GM12878 (cell line): Measurements from ENCODE around the gene CD3E. TPM values are rescaled to one million over a fixed set of nuclear protein-coding genes. Genes with fewer than 3 reads are reported as not detected.

Experiments used
- ATAC-seq: fragments of 200-7000 bp; cut with Tn5 transposase; 3 replicates; pipeline ENCODE4 v1.9.1; 2020; ENCODE audit warnings: mild to moderate bottlenecking, moderate library complexity
- BruUV-seq: library from RNA; stranded (reverse); fragments of 400-500 nt; replicated peaks from 2 replicates; lab custom pipeline; 2021; lab: Mats Ljungman, UMichigan
- CTCF ChIA-PET: fragments of 300-600 bp; sonication (Branson Sonifier 250); formaldehyde crosslinking; extraction: SDS; loops from one replicate; lab custom pipeline; 2021; ENCODE audit warnings: inconsistent platforms; lab: Yijun Ruan, JAX
- POLR2A ChIA-PET: fragments of 350-600 bp; formaldehyde crosslinking; extraction: SDS; loops from one replicate; lab custom pipeline; 2021; ENCODE audit warnings: inconsistent platforms; lab: Charles Lee
- RAD21 ChIA-PET: fragments of 300-600 bp; sonication (Branson Sonifier 250); formaldehyde crosslinking; loops from one replicate; lab custom pipeline; 2023; ENCODE audit warnings: antibody characterized with exemption; ENCODE audit not compliant: unreplicated experiment; lab: Charles Lee
- SMC1A ChIA-PET: fragments of 300-600 bp; sonication (Branson Sonifier 250); formaldehyde crosslinking; loops from one replicate; lab custom pipeline; 2023; ENCODE audit not compliant: unreplicated experiment, uncharacterized antibody; lab: Charles Lee
- DNase-seq: peaks from one replicate; pipeline ENCODE4 v3.0.0-alpha.2; 2011; ENCODE audit warnings: low read depth, low spot score
- FAIRE-seq: peaks from 3 replicates; lab custom pipeline; 2011; peaks lifted over from hg19 to GRCh38; lab: Jason Lieb, UNC
- H2AFZ ChIP-seq: 2 replicates; pipeline ENCODE4 v1.6.0; 2011; ENCODE audit warnings: low read depth, low read length, control low read depth; ENCODE audit not compliant: control insufficient read depth
- H3K27ac ChIP-seq: 2 replicates; pipeline ENCODE4 v1.5.1; 2011; ENCODE audit warnings: control low read depth; ENCODE audit not compliant: control insufficient read depth, insufficient read depth
- H3K27me3 ChIP-seq, 2 experiments: replicated peaks in 1 of 2; 2 replicates each; pipeline versions ENCODE4 v1.6.0 to v1.6.1; 2011; ENCODE audit warnings: low read length in 1 of 2; ENCODE audit not compliant: control insufficient read depth in 2 of 2, insufficient read depth in 2 of 2
- H3K36me3 ChIP-seq, 2 experiments: 2 replicates each; pipeline ENCODE4 v1.5.1; 2011; ENCODE audit warnings: low read length in 1 of 2; ENCODE audit not compliant: control insufficient read depth in 2 of 2, insufficient read depth in 2 of 2
- H3K4me1 ChIP-seq: 2 replicates; pipeline ENCODE4 v1.6.1; 2011; ENCODE audit warnings: mild to moderate bottlenecking, low read length, moderate library complexity, mixed read lengths; ENCODE audit not compliant: control insufficient read depth, insufficient read depth
- H3K4me2 ChIP-seq: 2 replicates; pipeline ENCODE4 v1.6.0; 2011; ENCODE audit warnings: control low read depth; ENCODE audit not compliant: control insufficient read depth, insufficient read depth
- H3K4me3 ChIP-seq: fragments of 200-600 bp; sonication (generic); 2 replicates; pipeline ENCODE4 v1.5.1; 2016
- H3K79me2 ChIP-seq: 2 replicates; pipeline ENCODE4 v1.6.0; 2011; ENCODE audit warnings: low read length; ENCODE audit not compliant: control insufficient read depth, insufficient read depth
- H3K9ac ChIP-seq: 2 replicates; pipeline ENCODE4 v1.8.0; 2011; ENCODE audit warnings: low read length, control low read depth, mixed read lengths; ENCODE audit not compliant: control insufficient read depth, insufficient read depth
- H3K9me3 ChIP-seq: replicated peaks from 3 replicates; pipeline ENCODE4 v1.5.1; 2011; ENCODE audit warnings: mild to moderate bottlenecking, low read length; ENCODE audit not compliant: control insufficient read depth, insufficient read depth
- H4K20me1 ChIP-seq: 2 replicates; pipeline ENCODE4 v1.6.0; 2011; ENCODE audit not compliant: control insufficient read depth, insufficient read depth
- CBX3 ChIP-seq: fragments of 200-600 bp; sonication (generic); IDR thresholded peaks from 2 replicates; pipeline ENCODE4 v1.6.1; 2016; ENCODE audit warnings: low read depth, borderline replicate concordance
- CREM ChIP-seq: IDR thresholded peaks from 2 replicates; pipeline ENCODE4 v1.6.1; 2014; ENCODE audit warnings: antibody characterized with exemption, low read depth
- E2F8 ChIP-seq: fragments of 450-650 bp; IDR thresholded peaks from 2 replicates; pipeline ENCODE4 v1.6.1; 2018; ENCODE audit warnings: mild to moderate bottlenecking, low read depth, moderate library complexity; ENCODE audit not compliant: partially characterized antibody
- ESRRA ChIP-seq: IDR thresholded peaks from 2 replicates; pipeline ENCODE4 v1.6.1; 2012; ENCODE audit warnings: mild to moderate bottlenecking, low read length, improper control_type of control experiment
- EZH2 ChIP-seq: IDR thresholded peaks from 2 replicates; pipeline ENCODE4 v1.6.1; 2012; ENCODE audit warnings: low read depth, mild to moderate bottlenecking, control low read depth, inconsistent platforms, low read length, borderline replicate concordance; ENCODE audit not compliant: control insufficient read depth
- FOXK2 ChIP-seq: fragments of 450-650 bp; IDR thresholded peaks from 2 replicates; pipeline ENCODE4 v1.6.1; 2017; ENCODE audit warnings: mild to moderate bottlenecking, moderate library complexity
- HDGF ChIP-seq: fragments of 450-650 bp; IDR thresholded peaks from 2 replicates; pipeline ENCODE4 v1.6.1; 2016; ENCODE audit warnings: antibody characterized with exemption
- IKZF2 ChIP-seq, 2 experiments: fragments of 450-650 bp; IDR thresholded peaks; 2 replicates each; pipeline ENCODE4 v1.6.1; 2017; ENCODE audit warnings: mild to moderate bottlenecking in 2 of 2, moderate library complexity in 2 of 2
- KAT2A ChIP-seq: conservative IDR thresholded peaks from 2 replicates; pipeline ENCODE4 v1.6.1; 2011; ENCODE audit warnings: low read depth, low read length; ENCODE audit not compliant: control insufficient read depth
- MEF2B ChIP-seq: fragments of 450-650 bp; IDR thresholded peaks from 2 replicates; pipeline ENCODE4 v1.6.1; 2018; ENCODE audit warnings: mild to moderate bottlenecking, moderate library complexity; ENCODE audit not compliant: partially characterized antibody, poor library complexity, severe bottlenecking
- NFXL1 ChIP-seq: fragments of 450-650 bp; IDR thresholded peaks from 2 replicates; pipeline ENCODE4 v1.6.1; 2017; ENCODE audit warnings: antibody characterized with exemption, mild to moderate bottlenecking, borderline replicate concordance
- NRF1 ChIP-seq: conservative IDR thresholded peaks from 2 replicates; pipeline ENCODE4 v1.6.1; 2011; ENCODE audit warnings: mild to moderate bottlenecking, low read depth, low read length, improper control_type of control experiment
- TBL1XR1 ChIP-seq: IDR thresholded peaks from 2 replicates; pipeline ENCODE4 v1.6.1; 2012; ENCODE audit warnings: low read depth, low read length, improper control_type of control experiment
- WGBS: methylation state at CpG from one replicate; pipeline ENCODE4 v1.1.6; 2016; ENCODE audit warnings: low lambda C conversion rate; ENCODE audit not compliant: insufficient replicate concordance, insufficient coverage; ENCODE audit errors: missing lambda C conversion rate; 5-methylcytosine and 5-hydroxymethylcytosine counted together
- in situ Hi-C: fragments of 300-500 bp; cut with MboI; formaldehyde crosslinking; loops from 9 replicates; pipeline ENCODE4 v1.14.3; 2018; ENCODE audit warnings: mixed read lengths
- intact Hi-C: fragments of 100-400 bp; cut with micrococcal nuclease; formaldehyde crosslinking; loops from one replicate; pipeline ENCODE4 v1.14.2; 2022; ENCODE audit not compliant: unreplicated experiment
- polyA plus RNA-seq, 11 experiments: library from polyadenylated mRNA; depleted of rRNA in 4 of 11; unstranded in 6 of 11; stranded (reverse) in 5 of 11; fragments of >200 nt; fragmentation: Nextera tagmentation in 4 of 11; fragmentation: Illumina TruSeq in 1 of 11; extraction: Ambion mirVana in 4 of 11; extraction: Trizol in 1 of 11; gene quantifications; 1 replicate in 1 of 11; 2 replicates in 10 of 11; pipeline versions ENCODE4 v1.2.1 to v1.2.3, GENCODE V29; 2011 to 2016; ENCODE audit warnings: inconsistent platforms in 2 of 11, missing spikeins in 2 of 11, low read depth in 1 of 11
- total RNA-seq, 4 experiments: library from RNA; depleted of rRNA in 3 of 4; stranded (reverse); fragments of >200 nt in 3 of 4; fragmentation: Illumina TruSeq in 1 of 4; extraction: Trizol in 1 of 4; gene quantifications; 2 replicates each; pipeline versions ENCODE4 v1.2.1 to v1.2.3, GENCODE V29; 2013 to 2021
- TF ChIP-seq, protein P1 (sequence below): IDR thresholded peaks from 2 replicates; pipeline ENCODE4 v1.6.1; 2012; ENCODE audit warnings: low read depth, low read length, improper control_type of control experiment
- TF ChIP-seq, protein P2 (sequence below): fragments of 450-650 bp; conservative IDR thresholded peaks from 2 replicates; pipeline ENCODE4 v1.6.1; 2017; ENCODE audit warnings: mild to moderate bottlenecking, moderate library complexity
- TF ChIP-seq, protein P3 (sequence below): IDR thresholded peaks from 2 replicates; pipeline ENCODE4 v1.6.1; 2011; ENCODE audit warnings: low read depth, mild to moderate bottlenecking, low read length, moderate library complexity, borderline replicate concordance; ENCODE audit errors: extremely low read depth

The CD3E gene
- total and polyA plus RNA-seq, 10 of the 15 experiments (the other 5 are each of a cell fraction or from before 2014, with no cell fraction given), result 0.10 to 17.3 (median 3.8) TPM

GRCh38 chr11:118267486-118267885 lies 37.0 kb upstream of the CD3E start:
- FAIRE-seq (no peak), DNase-seq (no peak), ATAC-seq (peak; percentile 72)
- Histone ChIP-seq H3K27me3 (peaks cover 0 to 11% of the 10 kb centered on the region in 2 experiments; a peak in 1 of 4 replicates), H3K9me3 (no peaks in the 10 kb centered on the region), H3K36me3 (no peaks in the 10 kb centered on the region), H2AFZ (no peak overlapping the region), H3K9ac (no peak overlapping the region), H3K4me3 (no peak overlapping the region), H3K4me2 (no peak overlapping the region), H4K20me1 (no peaks in the 10 kb centered on the region), H3K79me2 (no peaks in the 10 kb centered on the region), H3K27ac (no peak overlapping the region), H3K4me1 (peaks cover 9% of the 10 kb centered on the region)
- ChIA-PET RAD21 (interaction anchor here (1.0 to 1.3 kb wide), 2 partner anchors 16 to 69 kb away, joined by 3 read pairs; partner anchors contain the start of gene MPZL3), POLR2A (interaction anchor here (1.1 kb wide), 1 partner anchor 25 kb away, joined by 3 read pairs; no protein-coding TSS in a partner anchor), CTCF (interaction anchor here (0.5 to 2.3 kb wide), 3 partner anchors 8 to 91 kb away, joined by 3 to 14 read pairs (median 4); partner anchors contain the start of gene SCN2B), SMC1A (interaction anchor here (1.3 to 10.2 kb wide), 5 partner anchors 8 to 69 kb away, joined by 4 to 56 read pairs (median 6); no protein-coding TSS in a partner anchor)
- 18% methylated on average over 4 of the region's 4 CpGs for WGBS
- in situ Hi-C loops (no loop called here), intact Hi-C loops (no loop called here)
- BruUV-seq, result no TSS peak
- TF ChIP-seq, protein P1, sequence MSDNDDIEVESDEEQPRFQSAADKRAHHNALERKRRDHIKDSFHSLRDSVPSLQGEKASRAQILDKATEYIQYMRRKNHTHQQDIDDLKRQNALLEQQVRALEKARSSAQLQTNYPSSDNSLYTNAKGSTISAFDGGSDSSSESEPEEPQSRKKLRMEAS, result no peak
- TF ChIP-seq, protein P2, sequence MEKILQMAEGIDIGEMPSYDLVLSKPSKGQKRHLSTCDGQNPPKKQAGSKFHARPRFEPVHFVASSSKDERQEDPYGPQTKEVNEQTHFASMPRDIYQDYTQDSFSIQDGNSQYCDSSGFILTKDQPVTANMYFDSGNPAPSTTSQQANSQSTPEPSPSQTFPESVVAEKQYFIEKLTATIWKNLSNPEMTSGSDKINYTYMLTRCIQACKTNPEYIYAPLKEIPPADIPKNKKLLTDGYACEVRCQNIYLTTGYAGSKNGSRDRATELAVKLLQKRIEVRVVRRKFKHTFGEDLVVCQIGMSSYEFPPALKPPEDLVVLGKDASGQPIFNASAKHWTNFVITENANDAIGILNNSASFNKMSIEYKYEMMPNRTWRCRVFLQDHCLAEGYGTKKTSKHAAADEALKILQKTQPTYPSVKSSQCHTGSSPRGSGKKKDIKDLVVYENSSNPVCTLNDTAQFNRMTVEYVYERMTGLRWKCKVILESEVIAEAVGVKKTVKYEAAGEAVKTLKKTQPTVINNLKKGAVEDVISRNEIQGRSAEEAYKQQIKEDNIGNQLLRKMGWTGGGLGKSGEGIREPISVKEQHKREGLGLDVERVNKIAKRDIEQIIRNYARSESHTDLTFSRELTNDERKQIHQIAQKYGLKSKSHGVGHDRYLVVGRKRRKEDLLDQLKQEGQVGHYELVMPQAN, result no peak
- TF ChIP-seq, protein P3, sequence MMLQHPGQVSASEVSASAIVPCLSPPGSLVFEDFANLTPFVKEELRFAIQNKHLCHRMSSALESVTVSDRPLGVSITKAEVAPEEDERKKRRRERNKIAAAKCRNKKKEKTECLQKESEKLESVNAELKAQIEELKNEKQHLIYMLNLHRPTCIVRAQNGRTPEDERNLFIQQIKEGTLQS, result no peak
- no peak for TF ChIP-seq IKZF2 (IDR thresholded peaks at IDR 0.05)
- no peak for TF ChIP-seq HDGF
- TF ChIP-seq MEF2B, result no peak
- TF ChIP-seq NRF1, result no peak
- TF ChIP-seq CREM, result no peak
- TF ChIP-seq TBL1XR1, result no peak
- TF ChIP-seq CBX3, result no peak
- no peak for TF ChIP-seq EZH2
- no peak for TF ChIP-seq FOXK2
- no peak for TF ChIP-seq E2F8
- TF ChIP-seq NFXL1, result no peak
- TF ChIP-seq ESRRA, result no peak
- TF ChIP-seq KAT2A, result no peak
